Activated T-cell treated with anti-CD3 and anti-CD28 coated beads for 48 hours (primary cell): ENCODE results near the gene ARHGEF26.

Source experiments
- DNase-seq: peaks from one replicate; pipeline ENCODE4 v3.0.0-alpha.2; 2020; ENCODE audit warnings: low read depth

The ARHGEF26 gene

GRCh38 chr3:154119951-154120350 is 1.2 kb upstream of the ARHGEF26 start:
- DNase-seq: no peak

GRCh38 chr3:154121701-154122551 is 736 bp downstream of the ARHGEF26 start:
- DNase-seq: peak; percentile 12

- no peak for DNase-seq
Observed at GRCh38 chr3:154122552-154122911, 1.3 kb downstream of the ARHGEF26 start.

- no peak for DNase-seq
Observed at GRCh38 chr3:154122912-154123559, 1.8 kb downstream of the ARHGEF26 start.

GRCh38 chr3:154123906-154124305 is 2.7 kb downstream of the ARHGEF26 start:
- DNase-seq: no peak

- DNase-seq: no peak
Observed at GRCh38 chr3:154125378-154126030, 4.3 kb downstream of the ARHGEF26 start.

- DNase-seq: no peak
Observed at GRCh38 chr3:154126651-154127050, 5.5 kb downstream of the ARHGEF26 start.

- no peak for DNase-seq
Observed at GRCh38 chr3:154129625-154130024, 8.4 kb downstream of the ARHGEF26 start.

- no peak for DNase-seq
Observed at GRCh38 chr3:154130540-154130939, 9.3 kb downstream of the ARHGEF26 start.

GRCh38 chr3:154131830-154132229 is 10.6 kb downstream of the ARHGEF26 start:
- no peak for DNase-seq

GRCh38 chr3:154132777-154133375 is 11.7 kb downstream of the ARHGEF26 start:
- no peak for DNase-seq

- no peak for DNase-seq
Observed at GRCh38 chr3:154135511-154136173, 14.5 kb downstream of the ARHGEF26 start.

- no peak for DNase-seq
Observed at GRCh38 chr3:154137036-154137435, 15.8 kb downstream of the ARHGEF26 start.

- no peak for DNase-seq
Observed at GRCh38 chr3:154139996-154140436, 18.8 kb downstream of the ARHGEF26 start.

GRCh38 chr3:154142608-154143007 is 21.4 kb downstream of the ARHGEF26 start:
- no peak for DNase-seq

- no peak for DNase-seq
Observed at GRCh38 chr3:154143873-154144272, 22.7 kb downstream of the ARHGEF26 start.

GRCh38 chr3:154144825-154145465 is 23.8 kb downstream of the ARHGEF26 start:
- no peak for DNase-seq

- no peak for DNase-seq
Observed at GRCh38 chr3:154148541-154148940, 27.4 kb downstream of the ARHGEF26 start.

GRCh38 chr3:154149286-154149685 is 28.1 kb downstream of the ARHGEF26 start:
- DNase-seq: no peak

GRCh38 chr3:154151969-154152368 is 30.8 kb downstream of the ARHGEF26 start:
- DNase-seq: no peak

- no peak for DNase-seq
Observed at GRCh38 chr3:154152741-154153140, 31.6 kb downstream of the ARHGEF26 start.
